AG20443 (cell line): ENCODE results near the gene NFKBIZ.
A peak's percentile ranks its signal among the peaks of the same experiment; 100 is the strongest.

Source experiments
- DNase-seq: peaks from one replicate; pipeline ENCODE4 v3.0.0; 2012; ENCODE audit warnings: low spot score, mixed read lengths

Gene NFKBIZ

DNA sequence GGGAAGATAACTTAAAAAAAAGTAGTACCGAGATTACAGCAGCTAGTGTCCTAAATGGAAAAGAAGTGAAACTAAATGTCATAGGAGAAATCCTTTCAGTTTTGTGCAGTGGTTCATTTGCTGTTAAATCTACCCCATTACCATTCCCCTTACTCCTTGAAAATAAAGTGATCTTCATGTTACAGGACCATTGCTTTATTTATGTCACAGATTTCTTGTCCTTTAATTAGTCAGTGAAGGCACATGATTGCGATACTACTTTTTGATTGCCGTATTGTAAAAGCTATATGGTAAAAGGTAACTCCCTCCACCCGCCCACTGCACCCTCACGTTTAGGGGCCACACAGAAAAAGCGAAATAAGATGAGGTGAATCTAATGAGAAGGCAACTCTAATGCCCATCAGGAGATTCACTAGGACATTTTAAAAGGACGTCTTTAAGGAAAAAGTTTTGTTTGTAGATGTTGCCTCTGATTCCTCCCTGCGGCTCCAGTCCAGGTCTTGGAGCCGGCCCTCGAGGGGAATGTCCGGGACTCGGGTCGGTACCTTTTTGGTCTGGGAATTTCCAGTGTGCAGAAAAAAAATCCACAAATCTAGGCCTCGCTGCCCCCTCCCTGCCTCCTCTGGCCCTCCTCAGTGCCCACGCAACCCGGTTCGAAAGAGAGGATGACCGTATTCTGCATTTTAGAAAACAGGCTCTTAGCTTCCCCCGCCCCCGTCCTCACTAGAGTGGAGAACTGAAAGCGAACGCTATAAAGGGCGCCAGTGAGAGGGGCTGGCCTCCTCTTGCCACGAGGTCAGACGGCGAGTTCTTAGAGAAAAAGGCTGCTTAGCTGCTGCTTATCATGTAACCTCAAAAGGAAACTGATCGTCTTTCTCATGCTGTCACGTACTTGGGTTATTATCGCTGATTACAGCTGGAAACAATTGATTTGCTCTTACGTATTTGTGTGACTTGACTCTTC, 21.8 kb upstream of the NFKBIZ start:
- peak; percentile 69 for DNase-seq

DNA sequence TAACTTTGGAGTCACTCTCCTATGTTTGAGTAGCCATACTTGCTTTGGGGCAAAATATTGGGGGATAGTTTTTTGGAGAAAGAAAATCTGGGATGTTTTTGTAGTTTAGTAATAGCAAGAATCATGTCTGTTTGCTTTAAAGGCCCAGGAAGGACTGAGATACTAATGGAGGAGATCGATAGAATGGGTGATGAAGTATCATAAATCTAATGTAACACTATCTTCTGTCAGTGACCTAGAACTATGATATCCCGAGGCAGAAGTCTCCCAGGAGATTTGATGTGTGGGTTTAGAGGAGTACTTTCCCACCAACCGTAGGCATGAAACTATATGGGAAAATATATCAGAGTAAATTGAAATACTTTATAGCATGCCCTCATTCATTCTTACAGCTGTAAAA, 21.0 kb upstream of the NFKBIZ start:
- no peak for DNase-seq

DNA sequence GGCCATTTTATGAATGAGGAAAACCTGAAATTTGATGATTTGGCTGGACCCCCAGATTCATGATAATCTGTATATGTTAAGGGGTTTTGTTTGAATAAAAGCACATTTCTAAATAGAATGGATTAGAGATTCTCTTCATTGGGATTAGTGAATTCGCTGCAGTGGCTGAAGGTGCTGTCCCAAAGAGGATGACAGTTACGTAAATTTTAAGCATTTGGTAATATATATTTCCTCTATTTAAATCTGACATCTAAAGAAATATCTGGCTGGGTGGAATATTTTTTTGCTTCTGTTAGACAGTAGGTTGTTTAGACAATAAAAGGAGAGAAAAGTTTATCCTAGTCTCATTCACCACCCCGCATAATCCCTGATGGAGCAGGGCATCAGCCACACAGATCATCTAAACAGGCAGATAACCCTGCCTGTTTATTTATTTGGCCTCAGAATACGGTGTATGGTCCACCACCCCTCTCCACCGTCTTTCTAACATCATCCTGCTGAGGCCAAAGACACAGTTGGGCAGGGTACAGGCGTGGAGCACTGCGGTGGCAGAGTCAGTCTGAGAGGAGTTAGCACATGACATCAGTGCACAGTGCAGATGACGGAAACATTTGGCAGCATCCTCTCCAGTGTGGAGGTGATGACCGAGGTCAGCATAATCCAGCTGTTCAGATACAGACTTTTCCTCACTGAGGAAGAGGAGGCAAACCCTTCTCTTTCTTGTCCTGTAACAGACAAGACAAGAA, 20.4 kb upstream of the NFKBIZ start:
- DNase-seq = peak; percentile 62

DNA sequence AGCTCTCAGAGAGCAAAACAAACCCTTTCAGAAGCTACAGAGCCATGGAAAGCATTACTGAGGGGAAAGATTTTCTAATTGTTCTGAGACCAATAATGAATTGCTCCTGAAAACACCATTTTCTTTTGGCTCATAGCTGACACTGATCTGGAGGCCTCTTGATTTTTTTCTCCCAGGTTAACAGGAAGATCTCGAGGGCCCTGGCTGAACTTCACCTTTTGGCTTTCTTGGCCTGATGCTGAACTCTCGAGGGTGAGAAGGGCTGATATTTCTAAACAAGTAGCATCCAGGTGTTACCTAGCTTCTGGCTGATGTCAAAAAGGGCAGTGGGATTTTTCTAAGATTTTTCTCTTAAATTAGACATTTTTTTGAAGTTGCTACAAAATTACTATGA, 19.9 kb upstream of the NFKBIZ start:
- no peak for DNase-seq

DNA sequence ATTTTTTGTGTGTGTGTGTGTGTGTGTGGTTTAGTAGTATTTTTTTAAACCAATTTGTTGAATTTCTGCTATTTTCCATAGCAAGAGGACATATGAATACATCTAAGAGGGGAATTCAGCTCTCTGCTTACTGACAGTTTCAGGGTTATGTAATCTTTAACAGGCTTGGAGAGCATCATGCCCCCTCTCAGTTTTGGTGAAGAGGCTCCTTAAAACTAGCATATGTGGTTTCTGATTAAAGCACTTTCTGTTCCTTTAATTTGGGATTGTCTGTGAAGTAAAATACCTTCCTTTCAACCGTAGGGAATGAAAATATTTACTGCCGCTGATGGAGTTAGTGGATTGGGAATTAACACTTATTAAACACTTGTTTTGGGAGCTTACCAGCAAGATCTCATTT, 19.4 kb upstream of the NFKBIZ start:
- DNase-seq = no peak

DNA sequence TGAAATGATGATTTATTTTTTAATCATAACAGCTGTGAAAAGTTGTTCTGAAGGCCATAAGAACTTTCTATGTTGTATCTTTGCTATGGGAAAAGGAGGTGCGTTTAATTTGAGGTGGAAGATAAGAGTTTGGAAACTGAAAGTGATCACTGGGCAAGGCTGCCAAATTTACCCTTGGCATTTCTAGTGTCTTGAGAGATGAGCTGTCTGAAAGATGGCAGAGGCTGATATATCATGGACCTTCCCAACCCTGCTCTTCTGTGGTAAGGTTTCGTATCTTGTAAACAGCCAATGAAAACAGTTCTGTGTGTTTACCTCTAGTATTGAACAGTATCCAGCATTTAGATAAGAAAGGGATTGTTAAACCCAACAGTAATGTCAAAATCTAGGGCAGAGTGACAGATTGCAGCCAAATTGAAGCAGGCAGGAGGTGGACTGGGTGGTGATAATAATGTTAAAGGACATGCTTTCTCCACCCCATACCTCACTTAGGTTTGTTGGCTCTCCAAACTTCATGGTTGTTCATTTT, 15.8 kb upstream of the NFKBIZ start:
- DNase-seq = no peak

DNA sequence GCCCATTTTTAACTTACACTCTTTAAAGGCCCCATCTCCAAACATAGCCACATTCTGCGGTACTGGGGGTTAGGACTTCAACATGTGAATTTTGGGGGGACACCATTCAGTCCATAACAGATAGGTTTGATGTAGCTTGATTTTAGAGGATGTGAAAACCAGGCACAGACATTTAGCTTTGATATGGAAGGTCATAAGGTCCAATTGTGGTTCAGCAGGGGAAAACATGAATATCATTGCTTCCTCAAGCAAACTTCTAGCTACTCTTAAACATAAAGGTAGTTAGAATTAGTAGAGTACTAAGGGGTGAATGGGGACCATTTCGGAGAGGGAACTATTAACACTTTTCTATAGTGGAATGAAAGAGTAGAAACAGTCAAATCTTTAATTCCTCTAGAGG, 13.6 kb upstream of the NFKBIZ start:
- DNase-seq = no peak

DNA sequence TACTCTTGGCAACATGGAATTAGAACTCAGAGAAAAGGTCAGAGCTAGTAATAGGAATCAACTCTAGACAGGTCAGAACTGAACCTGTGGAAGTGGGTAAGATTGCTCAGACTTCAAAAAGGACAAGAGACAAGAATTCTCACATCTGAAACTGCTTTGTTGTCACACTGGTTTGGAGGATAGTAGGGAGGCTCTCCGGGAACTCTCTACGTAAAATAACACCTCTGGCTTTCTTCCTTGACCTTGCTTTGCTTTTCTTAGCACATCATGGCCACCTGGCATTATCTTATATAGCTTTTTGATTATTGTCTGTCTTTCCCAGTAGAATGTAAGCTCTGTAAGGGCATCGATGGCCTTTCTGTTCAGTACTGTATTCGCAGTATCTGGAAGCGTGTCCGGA, 13.2 kb upstream of the NFKBIZ start:
- DNase-seq = no peak

DNA sequence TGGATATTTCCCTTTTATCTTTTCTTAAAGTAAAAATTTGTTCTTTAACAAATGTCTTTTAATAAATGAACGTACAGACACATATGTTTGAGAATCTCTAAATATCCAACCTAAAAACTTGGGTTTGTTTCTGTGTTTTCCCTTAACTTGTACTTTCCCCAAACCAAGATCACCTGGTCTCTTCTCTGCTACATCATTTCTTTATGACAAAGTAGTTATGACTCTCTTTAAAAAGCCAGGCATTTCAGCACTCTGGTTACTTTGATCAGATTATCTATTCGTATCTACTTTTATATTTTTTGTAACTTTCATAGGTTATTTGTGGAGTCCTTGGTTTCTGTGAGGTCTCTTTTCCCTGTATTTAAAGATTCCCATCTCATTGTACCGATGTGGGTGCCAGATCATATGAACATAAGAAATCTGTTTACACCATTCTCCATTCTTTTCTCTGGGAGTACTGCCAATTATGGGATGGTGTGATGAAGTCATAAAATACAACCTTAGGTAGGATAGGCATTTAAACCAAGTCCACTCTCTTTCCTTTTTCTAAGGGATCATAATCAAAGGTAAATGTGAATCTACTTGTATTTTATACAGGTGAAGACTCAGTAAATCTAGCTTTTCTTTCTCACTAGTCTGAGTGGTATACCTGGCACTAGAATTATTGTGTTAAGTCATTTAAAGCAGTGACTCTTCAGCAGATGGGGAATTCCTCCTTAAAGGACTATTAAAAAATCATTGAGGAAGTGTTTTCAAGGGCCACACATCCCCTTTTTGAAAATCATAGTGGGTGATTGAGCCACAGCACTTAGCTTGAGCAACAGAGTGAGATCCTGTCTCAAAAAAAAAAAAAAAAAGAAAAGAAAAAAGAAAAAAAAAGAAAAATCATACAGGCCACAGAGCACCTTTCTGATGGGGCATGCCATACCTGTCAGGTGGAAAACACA, 12.4 kb upstream of the NFKBIZ start:
- DNase-seq = peak; percentile 26

DNA sequence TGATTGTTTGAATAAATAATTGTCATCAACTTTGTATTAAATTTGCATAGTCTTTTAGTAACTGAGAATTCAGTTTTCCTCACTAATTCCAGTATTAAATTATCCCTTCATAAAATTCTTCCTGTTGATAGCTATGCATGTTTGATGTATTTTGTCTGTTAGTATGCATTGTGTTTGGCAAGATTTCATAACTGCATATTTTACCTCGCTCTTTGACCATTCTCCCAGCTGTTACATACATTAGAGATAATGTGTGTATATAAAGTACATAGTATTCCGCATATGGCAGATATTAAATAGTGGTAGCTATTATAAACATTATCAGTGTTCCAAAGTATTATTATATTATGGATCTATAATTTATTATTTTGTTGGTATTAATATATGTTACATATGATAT, 10.6 kb upstream of the NFKBIZ start:
- DNase-seq = no peak

DNA sequence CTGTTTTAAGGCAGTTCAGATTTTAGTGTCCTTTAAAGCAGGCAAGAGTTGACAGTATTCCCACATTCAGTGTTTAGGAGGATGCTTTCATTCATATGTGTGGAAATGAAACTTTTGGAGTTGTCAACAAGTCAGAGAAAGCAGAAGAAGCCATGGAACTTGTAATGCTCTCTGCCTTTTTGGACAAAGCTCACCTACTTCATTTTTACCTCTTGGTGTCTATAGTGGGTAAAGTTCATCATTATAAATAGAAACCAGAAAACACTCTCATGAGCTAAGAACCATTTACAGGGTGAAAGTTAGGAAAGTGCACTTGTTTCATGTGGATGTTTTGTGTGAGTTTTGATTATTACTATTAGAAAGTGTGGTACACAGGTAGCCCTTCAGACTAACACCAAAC, 9.2 kb upstream of the NFKBIZ start:
- DNase-seq = no peak

DNA sequence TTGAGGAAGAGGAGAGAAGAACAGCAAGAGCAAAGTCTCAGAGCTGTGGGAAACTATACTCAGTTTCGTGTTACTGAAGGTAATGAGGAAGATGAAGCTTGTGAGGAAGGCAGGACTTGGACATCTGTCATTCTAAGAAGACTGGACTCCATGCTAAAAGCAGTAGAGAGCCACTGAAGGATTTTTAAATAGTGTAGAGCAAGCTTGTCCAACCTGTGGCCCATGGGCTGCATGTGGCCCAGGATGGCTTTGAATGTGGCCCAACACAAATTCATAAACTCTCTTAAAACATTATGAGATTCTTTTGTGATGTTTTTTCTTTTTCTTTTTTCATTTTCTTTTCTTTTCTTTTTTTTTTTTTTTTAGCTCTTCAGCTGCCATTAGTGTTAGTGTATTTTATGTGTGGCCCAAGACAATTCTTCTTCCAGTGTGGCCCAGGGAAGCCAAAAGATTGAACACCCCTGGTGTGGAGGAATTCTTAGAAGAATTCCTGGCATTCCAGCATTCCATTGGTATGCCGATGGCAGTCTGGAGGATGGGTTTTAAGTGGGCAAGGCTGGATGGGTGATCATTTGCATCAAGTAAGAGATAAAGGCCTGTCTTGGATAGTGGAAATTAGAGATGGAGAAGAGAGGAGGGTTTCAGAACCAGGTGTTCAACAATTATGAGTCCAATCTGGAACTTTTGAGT, 6.9 kb upstream of the NFKBIZ start:
- peak; percentile 39 for DNase-seq

DNA sequence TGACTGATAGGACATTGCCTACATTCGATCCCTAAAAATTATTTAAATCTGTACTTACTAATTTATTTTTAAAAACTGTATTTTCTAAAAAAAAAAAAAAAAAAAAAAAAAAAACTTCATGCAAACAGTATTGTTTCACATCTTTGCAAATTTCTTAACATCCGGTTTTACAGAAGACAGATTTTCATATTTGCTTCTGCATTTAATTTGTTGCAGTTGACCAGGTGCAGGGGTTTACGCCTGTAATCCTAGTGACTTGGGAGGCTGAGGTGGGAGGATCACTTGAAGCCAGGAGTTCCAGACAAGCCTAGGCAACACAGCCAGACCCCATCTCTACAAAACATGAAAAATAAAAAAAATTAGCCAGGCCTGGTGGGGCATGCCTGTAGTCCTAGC, 6.4 kb upstream of the NFKBIZ start:
- no peak for DNase-seq

DNA sequence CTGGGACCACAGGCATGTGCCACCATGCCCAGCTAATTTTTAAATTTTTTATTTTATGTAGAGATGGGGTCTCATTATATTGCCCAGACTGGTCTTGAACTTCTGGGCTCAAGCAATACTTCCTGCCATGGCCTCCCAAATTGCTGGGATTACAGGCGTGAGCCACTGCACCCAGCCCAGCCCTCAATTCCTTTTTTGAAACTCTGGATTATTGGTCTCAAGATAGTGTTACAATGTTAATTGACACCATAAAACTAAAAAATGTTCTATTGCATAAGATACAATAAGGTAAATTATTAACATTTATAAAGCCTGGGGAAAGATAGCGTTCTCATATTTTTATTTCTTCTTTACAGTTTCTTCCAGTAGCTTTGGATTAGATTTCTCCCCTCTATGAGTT, 3.9 kb upstream of the NFKBIZ start:
- DNase-seq = no peak

DNA sequence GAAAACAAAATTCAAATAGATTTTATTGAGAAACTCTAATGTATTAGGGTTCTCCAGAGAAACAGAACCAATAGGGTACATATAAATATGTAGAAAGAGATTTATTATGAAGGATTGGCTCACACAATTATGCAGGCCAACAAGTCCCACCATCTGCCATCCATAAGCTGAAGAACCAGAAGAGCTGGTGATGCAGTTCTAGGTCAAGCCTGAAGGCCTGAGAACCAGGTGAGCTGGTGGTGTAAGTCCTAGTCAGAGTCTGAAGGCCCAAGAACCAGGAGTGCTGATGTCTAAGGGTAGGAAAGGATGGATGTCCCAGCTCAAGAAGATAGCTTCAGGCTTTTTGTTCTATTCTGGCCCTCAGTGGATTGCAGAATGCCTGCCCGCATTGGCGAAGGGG, 2.6 kb upstream of the NFKBIZ start:
- DNase-seq = no peak

DNA sequence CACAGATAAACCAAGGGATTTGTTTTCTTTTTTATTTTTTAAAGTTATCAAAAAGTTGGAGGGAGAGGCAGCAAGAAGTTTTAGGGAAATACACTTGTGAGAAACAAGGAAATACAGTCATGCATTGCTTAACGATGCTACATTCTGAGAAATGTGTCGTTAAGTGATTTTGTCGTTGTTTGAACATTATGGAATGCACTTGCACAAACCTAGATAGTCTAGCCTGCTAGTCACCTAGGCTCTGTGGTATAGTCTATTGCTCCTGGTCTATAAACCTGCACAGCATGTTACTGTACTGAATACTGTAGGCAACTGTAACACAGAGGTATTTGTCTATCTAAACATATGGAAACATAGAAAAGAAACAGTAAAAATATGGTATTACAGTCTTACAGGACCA, 2.0 kb upstream of the NFKBIZ start:
- DNase-seq = no peak

DNA sequence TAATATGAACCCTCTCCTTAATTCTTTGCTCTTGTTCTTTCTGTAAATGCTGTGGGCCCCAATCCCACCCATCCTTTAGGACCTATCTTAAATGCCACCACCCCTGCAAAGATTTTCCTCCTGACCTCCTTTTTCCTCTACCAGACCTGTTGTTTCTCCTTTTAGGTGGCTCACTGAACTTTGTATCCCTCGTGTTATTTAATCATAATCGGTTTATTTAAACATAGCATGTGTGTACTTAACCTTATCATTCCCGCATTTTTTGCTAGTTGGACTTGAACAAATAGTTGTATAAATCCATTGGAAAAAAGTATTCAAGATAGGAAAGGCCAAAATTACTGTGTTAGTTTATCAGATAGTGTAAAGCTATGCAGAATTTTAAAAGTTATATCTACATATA, 988 bp upstream of the NFKBIZ start:
- DNase-seq = no peak

DNA sequence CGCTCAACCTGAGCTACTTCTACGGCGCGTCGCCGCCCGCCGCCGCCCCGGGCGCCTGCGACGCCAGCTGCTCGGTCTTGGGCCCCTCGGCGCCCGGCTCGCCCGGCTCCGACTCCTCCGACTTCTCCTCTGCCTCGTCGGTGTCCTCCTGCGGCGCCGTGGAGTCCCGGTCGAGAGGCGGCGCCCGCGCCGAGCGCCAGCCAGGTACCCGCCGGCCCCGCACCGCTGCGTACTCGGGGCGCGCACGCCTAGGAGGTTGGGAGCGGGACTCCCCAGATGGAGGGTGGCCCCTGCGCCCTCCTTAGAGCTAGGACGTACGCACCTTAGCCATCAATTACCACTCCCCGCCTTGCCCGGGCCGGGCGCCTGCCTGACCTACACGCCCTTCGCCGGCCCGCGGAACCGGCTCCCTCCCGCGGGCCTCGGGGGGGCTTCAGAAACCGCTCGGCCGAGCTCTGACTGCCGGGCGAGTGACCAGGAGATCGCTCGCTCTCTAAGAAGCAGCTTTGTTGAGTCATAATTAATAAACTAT, 466 bp downstream of the NFKBIZ start:
- DNase-seq = peak; percentile 48

DNA sequence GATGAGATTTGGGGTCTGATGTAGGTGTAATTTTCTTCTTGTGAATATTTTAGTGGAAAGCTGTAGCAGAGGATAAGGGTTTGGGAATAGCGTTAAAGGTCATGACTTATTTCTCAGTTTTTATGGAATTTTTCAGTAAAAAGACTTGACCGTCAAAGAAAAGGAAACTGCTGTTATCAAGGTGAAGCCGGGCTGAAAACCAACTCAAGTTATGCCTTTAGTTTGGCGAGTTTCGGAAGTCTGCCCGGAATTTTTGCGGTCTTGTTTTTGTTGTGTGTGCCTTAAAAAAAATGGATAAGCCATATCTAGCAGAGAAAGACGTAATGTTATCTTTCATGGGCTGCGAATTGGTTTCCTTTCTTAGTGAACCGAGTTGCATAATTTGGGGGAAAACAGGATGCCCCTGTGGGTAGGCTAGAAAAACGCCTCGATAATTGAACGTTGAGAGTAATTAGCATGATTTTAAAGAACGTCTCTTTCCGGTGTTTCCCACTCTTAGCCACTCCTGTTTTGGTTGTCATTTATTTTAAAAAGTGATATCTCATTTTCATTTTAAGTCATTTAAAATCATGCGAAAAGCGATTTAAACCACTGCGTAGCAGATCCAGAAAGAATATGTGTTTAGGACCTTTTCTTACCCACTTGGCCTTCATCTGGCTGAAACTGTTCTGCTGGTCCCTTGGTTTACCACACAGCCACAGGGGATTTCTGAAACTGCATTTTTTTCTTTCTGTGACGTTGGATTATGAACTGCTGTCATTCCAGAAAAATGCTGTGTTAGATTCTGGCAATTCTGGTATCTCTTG, 1.1 kb downstream of the NFKBIZ start:
- DNase-seq = peak; percentile 52

DNA sequence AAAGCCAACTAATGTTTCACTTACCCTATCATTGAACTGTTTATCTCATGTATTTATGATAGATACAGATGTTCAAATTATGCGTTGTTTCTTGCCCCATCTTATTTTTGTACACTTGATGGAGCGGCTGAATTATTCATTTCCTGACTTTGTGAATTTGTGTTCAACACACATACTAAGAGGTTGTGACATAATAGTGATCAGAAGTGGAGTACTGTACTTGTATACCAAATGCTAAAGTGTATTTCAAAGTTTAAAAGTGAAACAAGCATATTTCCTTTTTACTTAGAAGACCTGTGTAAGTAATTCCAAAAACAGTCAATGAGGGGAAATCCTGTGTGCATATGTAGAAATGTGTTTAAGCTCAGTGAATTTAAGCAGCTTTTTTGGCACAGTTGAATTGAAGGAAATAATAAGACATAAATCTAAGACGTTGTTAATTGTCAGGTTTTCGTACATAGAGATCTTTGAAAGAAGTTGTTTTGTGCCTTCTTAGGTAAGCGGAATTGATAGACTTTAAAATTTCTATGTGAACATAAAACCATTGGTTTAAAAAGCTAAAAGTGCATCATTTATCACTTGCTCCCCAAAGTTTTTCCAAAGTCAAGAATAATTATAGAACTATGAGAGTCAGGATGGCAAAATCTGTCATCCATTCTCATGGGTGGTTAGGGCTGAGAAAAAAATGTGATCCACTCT, 1.9 kb downstream of the NFKBIZ start:
- no peak for DNase-seq
